Heart left ventricle (tissue), 13 donors: ENCODE measurements around the gene DVL1.

ENCODE experiments used
- POLR2A ChIP-seq, 2 donors: fragments of 450-650 bp; IDR thresholded peaks; one replicate each; pipeline ENCODE4 v1.6.1; 2017; ENCODE audit warnings: antibody characterized with exemption in 2 of 2, mild to moderate bottlenecking in 2 of 2, moderate library complexity in 2 of 2
- TF ChIP-seq, protein P1 (sequence below), 12 donors: fragments of 200-600 bp; sonication (generic) in 4 of 12; IDR thresholded peaks; one replicate each; pipeline versions ENCODE4 v1.5.0 to v1.8.0; 2018 to 2022; ENCODE audit warnings: antibody characterized with exemption in 12 of 12, mild to moderate bottlenecking in 5 of 12
- donor health status: ischemic (EF 13 %, LVEDD 7.1; RV severe dilation, severe dysfunction).
- donor health status: DM: no; HTN: yes; CAD: no.
- donor health status: DM: no; HTN: no; CAD: no.
- donor health status: ischemic (EF 25% LVEDD 6.9; RV normal size, moderate dysfunction).
- donor health status: ischemic (EF 25% LVEDD 5.7; RV mildly dilated, moderate dysfunction).
- donor health status: ischemic (EF 35%, LVEDD 5.7; RV mildly dilated, moderate dysfunction).
- donor health status: nonischemic (EF 11% LVEDD 7.7; RV severe dilation, severe dysfunction).
- donor health status: DM: yes; HTN: yes; CAD: no.
- donor health status: PGD.
- donor health status: ischemic (EF 29% LVEDD 5.4; RV normal size, mild dysfunction).
- donor health status: nonischemic (EF 23%, LVEDD 6.1; RV moderate dilation, normal function).

GRCh38 chr1:1336931-1337792, 12.1 kb downstream of the DVL1 start:
- TF ChIP-seq, protein P1, sequence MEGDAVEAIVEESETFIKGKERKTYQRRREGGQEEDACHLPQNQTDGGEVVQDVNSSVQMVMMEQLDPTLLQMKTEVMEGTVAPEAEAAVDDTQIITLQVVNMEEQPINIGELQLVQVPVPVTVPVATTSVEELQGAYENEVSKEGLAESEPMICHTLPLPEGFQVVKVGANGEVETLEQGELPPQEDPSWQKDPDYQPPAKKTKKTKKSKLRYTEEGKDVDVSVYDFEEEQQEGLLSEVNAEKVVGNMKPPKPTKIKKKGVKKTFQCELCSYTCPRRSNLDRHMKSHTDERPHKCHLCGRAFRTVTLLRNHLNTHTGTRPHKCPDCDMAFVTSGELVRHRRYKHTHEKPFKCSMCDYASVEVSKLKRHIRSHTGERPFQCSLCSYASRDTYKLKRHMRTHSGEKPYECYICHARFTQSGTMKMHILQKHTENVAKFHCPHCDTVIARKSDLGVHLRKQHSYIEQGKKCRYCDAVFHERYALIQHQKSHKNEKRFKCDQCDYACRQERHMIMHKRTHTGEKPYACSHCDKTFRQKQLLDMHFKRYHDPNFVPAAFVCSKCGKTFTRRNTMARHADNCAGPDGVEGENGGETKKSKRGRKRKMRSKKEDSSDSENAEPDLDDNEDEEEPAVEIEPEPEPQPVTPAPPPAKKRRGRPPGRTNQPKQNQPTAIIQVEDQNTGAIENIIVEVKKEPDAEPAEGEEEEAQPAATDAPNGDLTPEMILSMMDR (IDR thresholded peaks at IDR 0.05): no peak
- TF ChIP-seq POLR2A (IDR thresholded peaks at IDR 0.05): no peak
